Activated CD8-positive, alpha-beta memory T cell treated with anti-CD3 and anti-CD28 coated beads, Interleukin-2, amount 50 U/mL, for 1 hour (primary cell): ENCODE measurements around the gene IGSF22.

Source experiments
- DNase-seq: peaks from one replicate; pipeline ENCODE4 v3.0.0-alpha.2; 2020; ENCODE audit errors: extremely low read depth

Gene IGSF22

GRCh38 chr11:18713646-18714442, 12.1 kb downstream of the IGSF22 start:
- DNase-seq, result no peak

GRCh38 chr11:18710545-18710944, 15.4 kb downstream of the IGSF22 start:
- DNase-seq, result no peak

GRCh38 chr11:18709414-18709813, 16.6 kb downstream of the IGSF22 start:
- no peak for DNase-seq

GRCh38 chr11:18707811-18708340, 18.1 kb downstream of the IGSF22 start:
- DNase-seq, result no peak

- DNase-seq, result no peak
Measured at GRCh38 chr11:18706330-18707243, 19.4 kb downstream of the IGSF22 start.

- DNase-seq, result no peak
Measured at GRCh38 chr11:18705651-18706281, 20.2 kb downstream of the IGSF22 start.

- DNase-seq, result no peak
Measured at GRCh38 chr11:18704698-18705097, 21.3 kb downstream of the IGSF22 start.

GRCh38 chr11:18704045-18704645, 21.8 kb downstream of the IGSF22 start:
- DNase-seq, result no peak

- no peak for DNase-seq
Measured at GRCh38 chr11:18703001-18703763, 22.8 kb downstream of the IGSF22 start.

- no peak for DNase-seq
Measured at GRCh38 chr11:18701614-18702216, 24.3 kb downstream of the IGSF22 start.

GRCh38 chr11:18700872-18701271, 25.1 kb downstream of the IGSF22 start:
- DNase-seq, result no peak

GRCh38 chr11:18700375-18700774, 25.6 kb downstream of the IGSF22 start:
- DNase-seq, result no peak

GRCh38 chr11:18699848-18700261, 26.1 kb downstream of the IGSF22 start:
- DNase-seq, result no peak

- no peak for DNase-seq
Measured at GRCh38 chr11:18699269-18699596, 26.8 kb downstream of the IGSF22 start.

GRCh38 chr11:18698341-18699268, 27.4 kb downstream of the IGSF22 start, which contains the start of gene TMEM86A:
Gene TMEM86A, plus strand, starts transcription at chr11:18698779. Its CDS starts 108 bp downstream, at chr11:18698887.
- DNase-seq, result peak; percentile 76

- no peak for DNase-seq
Measured at GRCh38 chr11:18697576-18697975, 28.4 kb downstream of the IGSF22 start.

- DNase-seq, result no peak
Measured at GRCh38 chr11:18696638-18697225, 29.3 kb downstream of the IGSF22 start.

- DNase-seq, result no peak
Measured at GRCh38 chr11:18692941-18693760, 32.8 kb downstream of the IGSF22 start.
